Measurements from ENCODE around the gene MARCHF5. TPM values are rescaled to one million over a fixed set of nuclear protein-coding genes. Genes with fewer than 3 reads are reported as not detected.

MARCHF5 gene
- total RNA-seq, 2 experiments from 2014 or later, result 33.5 to 36.1 TPM

DNA sequence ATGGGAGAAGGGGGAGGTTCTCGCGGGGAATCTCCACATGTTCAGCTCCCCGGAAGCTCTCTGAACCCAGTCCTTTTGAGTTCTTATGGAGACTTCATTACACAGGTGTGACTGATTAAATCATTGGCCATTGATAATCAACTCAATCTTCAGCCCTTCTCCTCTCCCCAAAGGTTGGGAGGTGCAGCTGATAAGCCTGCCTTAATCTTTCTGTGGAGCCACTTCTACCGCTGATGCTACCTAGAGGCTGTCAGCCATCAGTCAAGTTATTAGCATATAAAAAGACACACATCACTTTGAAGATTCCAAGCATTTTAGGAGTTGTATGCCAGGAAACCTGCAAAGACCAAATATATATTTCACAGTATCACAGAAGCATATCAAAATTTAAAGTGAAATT lies 91.7 kb downstream of the MARCHF5 start:
- ChIA-PET CTCF (no interaction called here), POLR2A (no interaction called here)
- H3K36me3 ChIP-seq (ENCODE audit: insufficient read depth, low read length), result no peaks in the 10 kb centered on the region
- DNase-seq (no peak), ATAC-seq (ENCODE audit: poor library complexity) (no peak)
- no peak overlapping the region for H3K4me3 ChIP-seq (ENCODE audit: low read length)
- TF ChIP-seq, protein P1, sequence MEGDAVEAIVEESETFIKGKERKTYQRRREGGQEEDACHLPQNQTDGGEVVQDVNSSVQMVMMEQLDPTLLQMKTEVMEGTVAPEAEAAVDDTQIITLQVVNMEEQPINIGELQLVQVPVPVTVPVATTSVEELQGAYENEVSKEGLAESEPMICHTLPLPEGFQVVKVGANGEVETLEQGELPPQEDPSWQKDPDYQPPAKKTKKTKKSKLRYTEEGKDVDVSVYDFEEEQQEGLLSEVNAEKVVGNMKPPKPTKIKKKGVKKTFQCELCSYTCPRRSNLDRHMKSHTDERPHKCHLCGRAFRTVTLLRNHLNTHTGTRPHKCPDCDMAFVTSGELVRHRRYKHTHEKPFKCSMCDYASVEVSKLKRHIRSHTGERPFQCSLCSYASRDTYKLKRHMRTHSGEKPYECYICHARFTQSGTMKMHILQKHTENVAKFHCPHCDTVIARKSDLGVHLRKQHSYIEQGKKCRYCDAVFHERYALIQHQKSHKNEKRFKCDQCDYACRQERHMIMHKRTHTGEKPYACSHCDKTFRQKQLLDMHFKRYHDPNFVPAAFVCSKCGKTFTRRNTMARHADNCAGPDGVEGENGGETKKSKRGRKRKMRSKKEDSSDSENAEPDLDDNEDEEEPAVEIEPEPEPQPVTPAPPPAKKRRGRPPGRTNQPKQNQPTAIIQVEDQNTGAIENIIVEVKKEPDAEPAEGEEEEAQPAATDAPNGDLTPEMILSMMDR (IDR thresholded peaks at IDR 0.05), result no peak
- no peak overlapping the region for H3K27ac Mint-ChIP-seq
- no peaks in the 10 kb centered on the region for H3K36me3 Mint-ChIP-seq (ENCODE audit: low read depth)
- H3K9me3 Mint-ChIP-seq, result no peaks in the 10 kb centered on the region
- H3K9me3 ChIP-seq (ENCODE audit: control insufficient read depth in 1 of 2, insufficient read depth in 1 of 2, low read length in 2 of 2), result no peaks in the 10 kb centered on the region
- no peaks in the 10 kb centered on the region for H3K4me1 Mint-ChIP-seq (ENCODE audit: low read depth)
- H3K4me3 Mint-ChIP-seq, result no peak overlapping the region
- intact Hi-C loops (cut with DNase I, micrococcal nuclease), result no loop called here
- H3K27me3 ChIP-seq (ENCODE audit: control insufficient read depth in 1 of 2, insufficient read depth in 2 of 2, low read length in 2 of 2), result peaks cover 2 to 3% of the 10 kb centered on the region in 2 experiments
- no peaks in the 10 kb centered on the region for H3K4me1 ChIP-seq (ENCODE audit: insufficient read depth, low read length)
- no peak overlapping the region for H3K27ac ChIP-seq (ENCODE audit: low read depth in 1 of 2, low read length in 2 of 2)
- H3K27me3 Mint-ChIP-seq, result peaks cover 14% of the 10 kb centered on the region

DNA sequence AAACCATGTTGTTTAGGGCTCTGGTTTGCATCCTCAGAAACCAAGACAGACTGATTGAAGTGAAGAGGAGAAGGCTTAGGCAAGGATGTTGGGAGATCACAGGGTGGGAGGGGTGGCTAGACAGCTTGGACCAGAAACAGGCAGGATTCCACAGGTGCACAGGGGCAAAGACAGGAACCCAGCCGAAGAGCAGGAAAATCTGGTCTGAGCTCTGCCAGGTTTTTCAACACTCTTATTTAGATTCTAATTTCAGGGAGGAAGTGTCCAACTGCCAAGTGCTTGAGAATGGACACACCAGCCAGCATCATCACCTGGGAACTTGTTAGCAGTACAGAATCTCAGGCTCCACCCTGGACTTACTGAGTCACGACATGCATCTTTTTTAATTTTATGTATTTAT lies 93.8 kb downstream of the MARCHF5 start:
- Mint-ChIP-seq H3K4me3 (no peak overlapping the region), H3K27ac (no peak overlapping the region), H3K36me3 (ENCODE audit: low read depth) (no peaks in the 10 kb centered on the region), H3K4me1 (ENCODE audit: low read depth) (no peaks in the 10 kb centered on the region), H3K27me3 (peaks cover 18% of the 10 kb centered on the region), H3K9me3 (no peaks in the 10 kb centered on the region)
- H3K4me1 ChIP-seq (ENCODE audit: insufficient read depth, low read length), result no peaks in the 10 kb centered on the region
- ChIA-PET POLR2A (no interaction called here), CTCF (no interaction called here)
- intact Hi-C loops (cut with DNase I, micrococcal nuclease), result no loop called here
- ATAC-seq (ENCODE audit: poor library complexity), result no peak
- H3K9me3 ChIP-seq (ENCODE audit: control insufficient read depth in 1 of 2, insufficient read depth in 1 of 2, low read length in 2 of 2), result no peaks in the 10 kb centered on the region
- DNase-seq, result no peak
- no peaks in the 10 kb centered on the region for H3K36me3 ChIP-seq (ENCODE audit: insufficient read depth, low read length)
- no peak overlapping the region for H3K27ac ChIP-seq (ENCODE audit: low read depth in 1 of 2, low read length in 2 of 2)
- TF ChIP-seq, protein P1 (IDR thresholded peaks at IDR 0.05), result no peak
- H3K4me3 ChIP-seq (ENCODE audit: low read length), result no peak overlapping the region
- peaks cover 2 to 3% of the 10 kb centered on the region in 2 experiments for H3K27me3 ChIP-seq (ENCODE audit: control insufficient read depth in 1 of 2, insufficient read depth in 2 of 2, low read length in 2 of 2)

DNA sequence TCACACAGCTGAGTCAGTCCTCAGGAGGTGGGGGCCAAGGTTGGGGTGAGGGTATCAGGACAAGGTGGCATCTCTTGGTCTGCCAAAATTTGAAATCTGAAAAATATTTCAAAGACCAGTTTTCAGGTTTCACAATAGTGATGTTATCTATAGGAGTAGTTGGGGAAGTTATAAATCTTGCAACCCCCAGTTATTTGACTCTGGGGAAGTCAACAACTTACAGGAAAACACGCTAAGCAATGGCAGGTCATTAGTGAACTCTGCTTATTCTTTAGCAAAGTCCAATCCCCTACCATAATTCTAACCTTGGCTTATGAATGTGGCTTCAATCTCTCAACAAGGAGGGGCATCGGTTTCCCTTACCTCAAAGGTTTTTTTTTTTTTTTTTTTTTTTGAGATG lies 94.9 kb downstream of the MARCHF5 start:
- Mint-ChIP-seq H3K27me3 (peaks cover 21% of the 10 kb centered on the region), H3K9me3 (no peaks in the 10 kb centered on the region), H3K27ac (no peak overlapping the region), H3K36me3 (ENCODE audit: low read depth) (no peaks in the 10 kb centered on the region), H3K4me3 (no peak overlapping the region), H3K4me1 (ENCODE audit: low read depth) (no peaks in the 10 kb centered on the region)
- no peak overlapping the region for H3K27ac ChIP-seq (ENCODE audit: low read depth in 1 of 2, low read length in 2 of 2)
- no peak overlapping the region for H3K4me3 ChIP-seq (ENCODE audit: low read length)
- intact Hi-C loops (cut with DNase I, micrococcal nuclease), result no loop called here
- DNase-seq (no peak), ATAC-seq (ENCODE audit: poor library complexity) (no peak)
- H3K4me1 ChIP-seq (ENCODE audit: insufficient read depth, low read length), result no peaks in the 10 kb centered on the region
- ChIA-PET POLR2A (no interaction called here), CTCF (no interaction called here)
- TF ChIP-seq, protein P1 (IDR thresholded peaks at IDR 0.05), result no peak
- H3K36me3 ChIP-seq (ENCODE audit: insufficient read depth, low read length), result no peaks in the 10 kb centered on the region
- H3K9me3 ChIP-seq (ENCODE audit: control insufficient read depth in 1 of 2, insufficient read depth in 1 of 2, low read length in 2 of 2), result no peaks in the 10 kb centered on the region
- peaks cover 2 to 3% of the 10 kb centered on the region in 2 experiments for H3K27me3 ChIP-seq (ENCODE audit: control insufficient read depth in 1 of 2, insufficient read depth in 2 of 2, low read length in 2 of 2)
